GM23338 (cell line): ENCODE results near the gene APMAP. TPM values are rescaled to one million over a fixed set of nuclear protein-coding genes. Genes with fewer than 3 reads are reported as not detected.

Experiments
- ATAC-seq: fragments of 200-7000 bp; cut with Tn5 transposase; 3 replicates; pipeline ENCODE4 v1.9.1; 2020
- DNase-seq: peaks from one replicate; pipeline ENCODE4 v3.0.0-alpha.2; 2015; ENCODE audit warnings: low spot score
- H2AFZ ChIP-seq: fragments of 200-600 bp; sonication (generic); 2 replicates; pipeline ENCODE4 v1.8.0; 2016; ENCODE audit warnings: antibody characterized with exemption, mild to moderate bottlenecking, moderate library complexity
- H3F3A ChIP-seq: fragments of 200-600 bp; sonication (generic); replicated peaks from 2 replicates; pipeline ENCODE4 v1.8.0; 2017; ENCODE audit warnings: antibody characterized with exemption, mixed run types, low read depth
- H3K27ac ChIP-seq: fragments of 200-600 bp; sonication (generic); 2 replicates; pipeline ENCODE4 v1.6.1; 2016; ENCODE audit warnings: low read depth
- H3K27me3 ChIP-seq: fragments of 200-600 bp; sonication (generic); 2 replicates; pipeline ENCODE4 v1.8.0; 2016; ENCODE audit warnings: mild to moderate bottlenecking, mixed run types, moderate library complexity; ENCODE audit not compliant: insufficient read depth
- H3K36me3 ChIP-seq: fragments of 200-600 bp; sonication (generic); 2 replicates; pipeline ENCODE4 v1.8.0; 2016; ENCODE audit warnings: mild to moderate bottlenecking; ENCODE audit not compliant: insufficient read depth
- H3K4me1 ChIP-seq: fragments of 200-600 bp; sonication (generic); 2 replicates; pipeline ENCODE4 v1.8.0; 2016; ENCODE audit warnings: mild to moderate bottlenecking, moderate library complexity; ENCODE audit not compliant: insufficient read depth
- H3K4me2 ChIP-seq: fragments of 200-600 bp; sonication (generic); 2 replicates; pipeline ENCODE4 v1.7.1; 2017; ENCODE audit warnings: mixed run types
- H3K4me3 ChIP-seq: fragments of 200-600 bp; sonication (generic); 2 replicates; pipeline ENCODE4 v1.6.1; 2016; ENCODE audit warnings: mixed run types
- H3K79me2 ChIP-seq: fragments of 200-600 bp; sonication (generic); replicated peaks from 2 replicates; pipeline ENCODE4 v1.8.0; 2017; ENCODE audit warnings: mild to moderate bottlenecking; ENCODE audit not compliant: insufficient read depth
- H3K9me2 ChIP-seq: fragments of 200-600 bp; sonication (generic); 2 replicates; pipeline ENCODE4 v1.8.0; 2017; ENCODE audit not compliant: insufficient read depth
- H4K20me1 ChIP-seq: fragments of 200-600 bp; sonication (generic); replicated peaks from 2 replicates; pipeline ENCODE4 v1.8.0; 2017; ENCODE audit warnings: mild to moderate bottlenecking; ENCODE audit not compliant: insufficient read depth
- H3K27ac Mint-ChIP-seq: 2 replicates; pipeline ENCODE4 v1.8.0; 2020; ENCODE audit warnings: inconsistent platforms, mild to moderate bottlenecking, moderate library complexity, mixed read lengths
- H3K27me3 Mint-ChIP-seq: 3 replicates; pipeline ENCODE4 v1.8.0; 2022; ENCODE audit warnings: low read depth, mild to moderate bottlenecking, moderate library complexity, mixed read lengths, inconsistent platforms; ENCODE audit not compliant: insufficient read depth, poor library complexity
- H3K36me3 Mint-ChIP-seq: 3 replicates; pipeline ENCODE4 v1.8.0; 2021; ENCODE audit warnings: low read depth, mild to moderate bottlenecking, inconsistent platforms, moderate library complexity, mixed read lengths
- H3K4me1 Mint-ChIP-seq: 3 replicates; pipeline ENCODE4 v1.8.0; 2020; ENCODE audit warnings: mild to moderate bottlenecking, inconsistent platforms, mixed read lengths
- H3K4me3 Mint-ChIP-seq: 3 replicates; pipeline ENCODE4 v1.8.0; 2021; ENCODE audit warnings: moderate library complexity, mild to moderate bottlenecking, inconsistent platforms, mixed read lengths
- H3K9me3 Mint-ChIP-seq: 3 replicates; pipeline ENCODE4 v1.8.0; 2020; ENCODE audit warnings: moderate library complexity, mild to moderate bottlenecking, inconsistent platforms, mixed read lengths
- CREB1 ChIP-seq: fragments of 250-450 bp; sonication (Bioruptor Pico); IDR thresholded peaks from 2 replicates; pipeline ENCODE4 v1.5.0; 2020; ENCODE audit warnings: low read depth, mild to moderate bottlenecking, moderate library complexity
- CTCF ChIP-seq, 2 experiments: fragments of 200-600 bp in 1 of 2; sonication (generic) in 1 of 2; conservative IDR thresholded peaks; 2 replicates each; pipeline versions ENCODE4 v1.5.1 to v1.6.1; 2016 to 2017; ENCODE audit warnings: antibody characterized with exemption in 2 of 2, low read depth in 2 of 2, mild to moderate bottlenecking in 2 of 2, moderate library complexity in 1 of 2
- ETS1 ChIP-seq: IDR thresholded peaks from 2 replicates; pipeline ENCODE4 v1.6.1; 2016; ENCODE audit warnings: antibody characterized with exemption
- EZH2 ChIP-seq: fragments of 200-600 bp; sonication (generic); IDR thresholded peaks from one replicate; pipeline ENCODE4 v1.8.0; 2017; ENCODE audit warnings: antibody characterized with exemption, mild to moderate bottlenecking, low read depth; ENCODE audit not compliant: unreplicated experiment
- EZH2phosphoT487 ChIP-seq: fragments of 200-600 bp; sonication (generic); IDR thresholded peaks from one replicate; pipeline ENCODE4 v1.8.1; 2018; ENCODE audit warnings: antibody characterized with exemption; ENCODE audit not compliant: unreplicated experiment
- JUNB ChIP-seq: IDR thresholded peaks from one replicate; pipeline ENCODE4 v1.6.1; 2016; ENCODE audit warnings: antibody characterized with exemption; ENCODE audit not compliant: unreplicated experiment
- NANOG ChIP-seq: IDR thresholded peaks from 2 replicates; pipeline ENCODE4 v1.6.1; 2016; ENCODE audit warnings: antibody characterized with exemption, borderline replicate concordance
- POLR2AphosphoS5 ChIP-seq: IDR thresholded peaks from 2 replicates; pipeline ENCODE4 v1.6.1; 2016; ENCODE audit warnings: antibody characterized with exemption, low read depth
- REST ChIP-seq: IDR thresholded peaks from one replicate; pipeline ENCODE4 v1.6.1; 2018; ENCODE audit warnings: antibody characterized with exemption; ENCODE audit not compliant: unreplicated experiment
- STAT1 ChIP-seq: IDR thresholded peaks from one replicate; pipeline ENCODE4 v1.6.1; 2016; ENCODE audit warnings: antibody characterized with exemption; ENCODE audit not compliant: unreplicated experiment
- ZNF114 ChIP-seq: fragments of 250-450 bp; sonication (Bioruptor Pico); IDR thresholded peaks from 2 replicates; pipeline ENCODE4 v1.5.0; 2020; ENCODE audit warnings: mild to moderate bottlenecking, moderate library complexity
- ZNF331 ChIP-seq: fragments of 250-450 bp; sonication (Bioruptor Pico); IDR thresholded peaks from 2 replicates; pipeline ENCODE4 v1.5.0; 2020; ENCODE audit warnings: low read depth, mild to moderate bottlenecking, moderate library complexity
- polyA plus RNA-seq: library from polyadenylated mRNA; unstranded; fragments of >200 nt; fragmentation: Nextera tagmentation; extraction: Ambion mirVana; gene quantifications from 2 replicates; pipeline ENCODE4 v1.2.1, GENCODE V29; 2016
- total RNA-seq: library from RNA; depleted of rRNA; stranded (reverse); fragments of >200 nt; shearing (Covaris generic); gene quantifications from 2 replicates; pipeline ENCODE4 v1.2.3, GENCODE V29; 2014

The APMAP gene
- total and polyA plus RNA-seq, 2 experiments from 2014 or later: 31.7 to 72.3 TPM

- Histone ChIP-seq H3K36me3 (0 out of 2 replicates have a peak, but pooled peaks cover 7% of the 10 kb centered on the region), H3K9me2 (no peaks in the 10 kb centered on the region), H3K4me1 (no peaks in the 10 kb centered on the region), H3K27ac (no peak overlapping the region), H4K20me1 (peaks cover 2% of the 10 kb centered on the region; the same call in 1 of the 2 replicates), H3F3A (no peaks in the 10 kb centered on the region), H3K27me3 (no peaks in the 10 kb centered on the region), H3K4me3 (no peak overlapping the region), H3K4me2 (no peak overlapping the region), H3K79me2 (peaks cover 46% of the 10 kb centered on the region), H2AFZ (no peak overlapping the region)
- ATAC-seq (no peak), DNase-seq (no peak)
- peaks cover 5% of the 10 kb centered on the region for H3K27me3 Mint-ChIP-seq
- H3K36me3 Mint-ChIP-seq: peaks cover 58% of the 10 kb centered on the region
- no peak overlapping the region for H3K27ac Mint-ChIP-seq
- no peak overlapping the region for H3K4me3 Mint-ChIP-seq
- TF ChIP-seq EZH2phosphoT487: no peak
- TF ChIP-seq CTCF (conservative IDR thresholded peaks at IDR 0.05; ENCODE audit: low read depth in 2 of 2): no peak
- TF ChIP-seq STAT1: no peak
- no peak for TF ChIP-seq JUNB
- TF ChIP-seq ZNF114: no peak
- peaks cover 12% of the 10 kb centered on the region for H3K9me3 Mint-ChIP-seq
- no peaks in the 10 kb centered on the region for H3K4me1 Mint-ChIP-seq
Observed at GRCh38 chr20:24981790-24982189, 10.8 kb downstream of the APMAP start.

GRCh38 chr20:24981282-24981681 lies 11.3 kb downstream of the APMAP start:
- no peak overlapping the region for H3K4me2 ChIP-seq
- no peaks in the 10 kb centered on the region for H3K9me2 ChIP-seq
- no peak overlapping the region for H3K27ac Mint-ChIP-seq
- H3F3A ChIP-seq: no peaks in the 10 kb centered on the region
- H3K4me1 ChIP-seq: no peaks in the 10 kb centered on the region
- ATAC-seq: no peak
- 0 out of 2 replicates have a peak, but pooled peaks cover 12% of the 10 kb centered on the region for H3K36me3 ChIP-seq
- H3K4me3 ChIP-seq: no peak overlapping the region
- H3K36me3 Mint-ChIP-seq: peaks cover 63% of the 10 kb centered on the region
- H3K9me3 Mint-ChIP-seq: peaks cover 17% of the 10 kb centered on the region
- no peaks in the 10 kb centered on the region for H3K27me3 ChIP-seq
- H4K20me1 ChIP-seq: peaks cover 2% of the 10 kb centered on the region; the same call in 1 of the 2 replicates
- no peak for DNase-seq
- peaks cover 5% of the 10 kb centered on the region for H3K27me3 Mint-ChIP-seq
- peaks cover 46% of the 10 kb centered on the region for H3K79me2 ChIP-seq
- H3K4me1 Mint-ChIP-seq: no peaks in the 10 kb centered on the region
- H3K4me3 Mint-ChIP-seq: no peak overlapping the region
- no peak overlapping the region for H2AFZ ChIP-seq
- no peak overlapping the region for H3K27ac ChIP-seq
- TF ChIP-seq NANOG: no peak
- TF ChIP-seq CREB1 (CRISPR knock-in tag): no peak
- no peak for TF ChIP-seq JUNB
- TF ChIP-seq ZNF114: no peak
- no peak for TF ChIP-seq ZNF331 (CRISPR knock-in tag)
- no peak for TF ChIP-seq STAT1
- no peak for TF ChIP-seq CTCF (conservative IDR thresholded peaks at IDR 0.05; ENCODE audit: low read depth in 2 of 2)
- no peak for TF ChIP-seq EZH2phosphoT487
- TF ChIP-seq REST: no peak
- no peak for TF ChIP-seq ETS1
- TF ChIP-seq POLR2AphosphoS5: no peak
- TF ChIP-seq EZH2: no peak
